Endothelial cell of umbilical vein (primary cell): Measurements from ENCODE around the gene FAM200A. TPM values are rescaled to one million over a fixed set of nuclear protein-coding genes. Genes with fewer than 3 reads are reported as not detected.
A peak's percentile ranks its signal among the peaks of the same experiment; 100 is the strongest.

ENCODE experiments used
- BruUV-seq: library from RNA; stranded (reverse); fragments of 400-500 nt; replicated peaks from 2 replicates; lab custom pipeline; 2021; lab: Mats Ljungman, UMichigan
- CTCF ChIA-PET: fragments of 300-600, 350-600 bp; sonication (Branson Sonifier 250); formaldehyde crosslinking; loops from one replicate; lab custom pipeline; 2021; ENCODE audit warnings: antibody characterized with exemption, inconsistent platforms; lab: Charles Lee
- POLR2A ChIA-PET: fragments of 300-600, 350-600 bp; sonication (Branson Sonifier 250); formaldehyde crosslinking; loops from one replicate; lab custom pipeline; 2021; ENCODE audit warnings: antibody characterized with exemption, inconsistent platforms; lab: Charles Lee
- DNase-seq: peaks from one replicate; pipeline ENCODE4 v3.0.0-alpha.2; 2011; ENCODE audit warnings: low read depth, low spot score
- FAIRE-seq: peaks from 2 replicates; lab custom pipeline; 2011; peaks lifted over from hg19 to GRCh38; lab: Jason Lieb, UNC
- H2AFZ ChIP-seq: 2 replicates; pipeline ENCODE4 v1.6.0; 2012; ENCODE audit warnings: low read depth, low read length, control low read depth, inconsistent platforms
- H3K27ac ChIP-seq: 2 replicates; pipeline ENCODE4 v1.5.1; 2011; ENCODE audit warnings: low read depth, mild to moderate bottlenecking, control low read depth, low read length, moderate library complexity; ENCODE audit not compliant: insufficient read depth
- H3K27me3 ChIP-seq, 2 experiments: 2 replicates each; pipeline versions ENCODE4 v1.6.0 to v1.6.1; 2011; ENCODE audit warnings: low read length in 2 of 2, mixed read lengths in 1 of 2; ENCODE audit not compliant: control insufficient read depth in 2 of 2, insufficient read depth in 2 of 2
- H3K36me3 ChIP-seq, 2 experiments: 2 replicates in 1 of 2; 3 replicates in 1 of 2; pipeline ENCODE4 v1.5.1; 2011; ENCODE audit warnings: low read length in 2 of 2, mild to moderate bottlenecking in 1 of 2, moderate library complexity in 1 of 2; ENCODE audit not compliant: control insufficient read depth in 2 of 2, insufficient read depth in 2 of 2; ENCODE audit errors: extremely low read depth in 1 of 2
- H3K4me1 ChIP-seq: 3 replicates; pipeline ENCODE4 v1.5.1; 2011; ENCODE audit warnings: mild to moderate bottlenecking, low read length; ENCODE audit not compliant: control insufficient read depth, insufficient read depth; ENCODE audit errors: extremely low read depth
- H3K4me2 ChIP-seq: 2 replicates; pipeline ENCODE4 v1.6.1; 2011; ENCODE audit warnings: low read length, control low read depth, mixed read lengths; ENCODE audit not compliant: insufficient read depth
- H3K4me3 ChIP-seq, 3 experiments: fragments of 200-600 bp in 1 of 3; sonication (generic), shearing (Covaris generic) in 1 of 3; replicated peaks in 1 of 3; 2 replicates each; pipeline ENCODE4 v1.5.1; 2011 to 2016; ENCODE audit warnings: control low read depth in 3 of 3, low read length in 3 of 3, mild to moderate bottlenecking in 2 of 3, inconsistent platforms in 1 of 3, low read depth in 1 of 3, moderate library complexity in 1 of 3; ENCODE audit not compliant: insufficient read depth in 1 of 3
- H3K79me2 ChIP-seq: 2 replicates; pipeline ENCODE4 v1.6.0; 2012; ENCODE audit warnings: low read length, inconsistent platforms; ENCODE audit not compliant: control insufficient read depth, insufficient read depth
- H3K9ac ChIP-seq: replicated peaks from 2 replicates; pipeline ENCODE3; 2011; ENCODE audit warnings: low read length, control low read depth; ENCODE audit not compliant: insufficient read depth; ENCODE audit errors: extremely low read depth
- H3K9me1 ChIP-seq: replicated peaks from 3 replicates; pipeline ENCODE4 v1.6.0; 2011; ENCODE audit warnings: mild to moderate bottlenecking, low read length; ENCODE audit not compliant: control insufficient read depth, insufficient read depth; ENCODE audit errors: extremely low read depth
- H3K9me3 ChIP-seq: replicated peaks from 2 replicates; pipeline ENCODE4 v1.5.1; 2012; ENCODE audit warnings: low read length, inconsistent platforms; ENCODE audit not compliant: control insufficient read depth, insufficient read depth
- H4K20me1 ChIP-seq: replicated peaks from 2 replicates; pipeline ENCODE3; 2011; ENCODE audit warnings: mild to moderate bottlenecking, low read length; ENCODE audit not compliant: control insufficient read depth, insufficient read depth; ENCODE audit errors: extremely low read depth
- CTCF ChIP-seq, 2 donors: IDR thresholded peaks; 1 replicate in 1 of 2; 2 replicates in 1 of 2; pipeline ENCODE4 v1.5.1; 2011; ENCODE audit warnings: low read length in 2 of 2, mild to moderate bottlenecking in 2 of 2, moderate library complexity in 2 of 2, control low read depth in 1 of 2, inconsistent platforms in 1 of 2, low read depth in 1 of 2; ENCODE audit not compliant: insufficient read depth in 1 of 2; ENCODE audit errors: extremely low read depth in 1 of 2
- EZH2 ChIP-seq: IDR thresholded peaks from 2 replicates; pipeline ENCODE4 v1.6.1; 2012; ENCODE audit warnings: borderline replicate concordance, low read depth, mild to moderate bottlenecking, moderate library complexity, low read length, inconsistent platforms; ENCODE audit not compliant: severe bottlenecking
- FOS ChIP-seq: IDR thresholded peaks from 2 replicates; pipeline ENCODE4 v1.6.1; 2011; ENCODE audit warnings: mild to moderate bottlenecking, low read length, moderate library complexity, borderline replicate concordance; ENCODE audit not compliant: insufficient read depth
- GATA2 ChIP-seq: IDR thresholded peaks from 2 replicates; pipeline ENCODE4 v1.7.0; 2011; ENCODE audit warnings: low read depth, mild to moderate bottlenecking, moderate library complexity, mixed read lengths, low read length; ENCODE audit not compliant: insufficient read length, insufficient read depth
- JUN ChIP-seq: IDR thresholded peaks from 2 replicates; pipeline ENCODE4 v1.6.1; 2011; ENCODE audit warnings: borderline replicate concordance, low read depth; ENCODE audit not compliant: insufficient read length, insufficient read depth
- MAX ChIP-seq: IDR thresholded peaks from 2 replicates; pipeline ENCODE4 v1.6.1; 2011; ENCODE audit not compliant: insufficient read depth, insufficient read length
- MYC ChIP-seq: IDR thresholded peaks from one replicate; pipeline ENCODE4 v1.6.1; 2011; ENCODE audit warnings: mild to moderate bottlenecking, low read depth, low read length
- POLR2A ChIP-seq: IDR thresholded peaks from 2 replicates; pipeline ENCODE4 v1.6.1; 2012; ENCODE audit warnings: low read depth, mild to moderate bottlenecking, control low read depth, low read length
- POLR2AphosphoS5 ChIP-seq: IDR thresholded peaks from 2 replicates; pipeline ENCODE4 v1.6.1; 2012; ENCODE audit warnings: low read depth, mild to moderate bottlenecking, control low read depth, low read length, moderate library complexity; ENCODE audit not compliant: insufficient read depth
- dilution Hi-C: fragments of 300-500 bp; cut with MboI; formaldehyde crosslinking; loops from one replicate; pipeline ENCODE4 v1.15.0; 2019; ENCODE audit warnings: low sequenced_read_pairs; ENCODE audit not compliant: extremely low pct_ligation_motif_present
- intact Hi-C: fragments of 100-400 bp; cut with micrococcal nuclease; formaldehyde crosslinking; loops from one replicate; pipeline ENCODE4 v1.10.0; 2022
- polyA plus RNA-seq, 4 experiments: library from polyadenylated mRNA; depleted of rRNA in 3 of 4; stranded (reverse) in 3 of 4; unstranded in 1 of 4; fragments of >200 nt; gene quantifications; 2 replicates each; pipeline versions ENCODE4 v1.2.1 to v1.2.3, GENCODE V29; 2011 to 2012; ENCODE audit warnings: missing spikeins in 1 of 4
- total RNA-seq: library from RNA; stranded (reverse); gene quantifications from 2 replicates; pipeline ENCODE4 v1.2.3, GENCODE V29; 2021

The FAM200A gene
- total and polyA plus RNA-seq, 2 donors (not counting 3 experiments of a cell fraction or from before 2014, with no cell fraction given) = 2.1 to 3.6 TPM

- Histone ChIP-seq H4K20me1 (no peaks in the 10 kb centered on the region), H3K9me3 (no peaks in the 10 kb centered on the region), H3K4me2 (peak overlapping the region; percentile 83), H2AFZ (peak overlapping the region; percentile 87), H3K9me1 (no peaks in the 10 kb centered on the region), H3K27me3 (no peaks in the 10 kb centered on the region), H3K4me1 (peaks cover 20% of the 10 kb centered on the region), H3K79me2 (peaks cover 13% of the 10 kb centered on the region), H3K27ac (no peak overlapping the region), H3K9ac (peak overlapping the region; percentile 91), H3K4me3 (peak overlapping the region; percentile 80 to 86 (median 84)), H3K36me3 (peaks cover 4 to 10% of the 10 kb centered on the region in 2 experiments)
- TF ChIP-seq FOS (no peak), MAX (no peak), GATA2 (no peak), MYC (no peak), POLR2AphosphoS5 (no peak), JUN (no peak), EZH2 (no peak), CTCF (IDR thresholded peaks at IDR 0.05; ENCODE audit: extremely low read depth in 1 of 2, insufficient read depth in 1 of 2, low read depth in 1 of 2, low read length in 2 of 2) (no peak), POLR2A (no peak)
- FAIRE-seq = no peak
- ChIA-PET CTCF (interaction anchor here (1.4 to 2.3 kb wide), 2 partner anchors 53 to 58 kb away, joined by 3 to 6 read pairs; partner anchors contain the start of genes ZKSCAN5 and ZSCAN25), POLR2A (no interaction called here)
- DNase-seq = no peak
- no TSS peak for BruUV-seq
- dilution Hi-C loops = no loop called here
- intact Hi-C loops = loop anchor here (2.0 kb wide), 1 partner anchor 59 kb away; the partner anchor contains the start of gene ZSCAN25
These were observed 6.0 kb upstream of the FAM200A start for GRCh38 chr7:99557940-99558305.
